ENCODE data around the gene EPB41.

EPB41 gene

DNA sequence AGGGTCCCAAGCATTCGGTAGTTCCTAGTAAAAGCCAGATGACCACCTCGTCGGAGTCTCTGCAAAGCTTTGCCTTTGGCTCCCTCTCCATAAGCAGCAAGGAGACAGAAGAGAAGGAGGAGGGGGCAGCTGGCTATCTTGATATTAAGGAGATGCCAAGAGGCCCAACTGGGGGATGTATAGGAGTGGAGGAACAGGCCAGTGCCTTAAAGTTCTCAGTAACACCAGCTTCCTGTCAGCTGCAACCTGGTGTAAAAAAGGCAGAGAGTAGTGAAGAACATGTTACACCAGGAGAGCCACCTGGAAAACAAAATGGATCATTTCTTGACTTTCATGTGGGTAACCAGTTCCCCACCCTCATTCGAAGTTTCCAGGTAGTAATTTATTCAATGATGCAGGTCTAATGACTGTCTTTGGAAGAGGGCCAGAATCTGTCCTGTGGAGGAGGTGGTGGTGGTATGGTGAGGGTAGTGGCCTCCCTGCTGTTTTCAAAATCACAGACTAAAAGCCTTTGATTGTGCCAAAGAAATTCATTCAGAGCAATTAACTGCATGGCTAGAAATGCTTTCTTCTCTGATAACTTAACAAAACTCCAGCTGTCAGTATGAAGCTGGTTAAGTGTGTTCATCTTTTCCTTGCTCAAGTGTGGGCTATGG lies 182.0 kb downstream of the EPB41 start (continued):
- TF ChIP-seq, protein P1, sequence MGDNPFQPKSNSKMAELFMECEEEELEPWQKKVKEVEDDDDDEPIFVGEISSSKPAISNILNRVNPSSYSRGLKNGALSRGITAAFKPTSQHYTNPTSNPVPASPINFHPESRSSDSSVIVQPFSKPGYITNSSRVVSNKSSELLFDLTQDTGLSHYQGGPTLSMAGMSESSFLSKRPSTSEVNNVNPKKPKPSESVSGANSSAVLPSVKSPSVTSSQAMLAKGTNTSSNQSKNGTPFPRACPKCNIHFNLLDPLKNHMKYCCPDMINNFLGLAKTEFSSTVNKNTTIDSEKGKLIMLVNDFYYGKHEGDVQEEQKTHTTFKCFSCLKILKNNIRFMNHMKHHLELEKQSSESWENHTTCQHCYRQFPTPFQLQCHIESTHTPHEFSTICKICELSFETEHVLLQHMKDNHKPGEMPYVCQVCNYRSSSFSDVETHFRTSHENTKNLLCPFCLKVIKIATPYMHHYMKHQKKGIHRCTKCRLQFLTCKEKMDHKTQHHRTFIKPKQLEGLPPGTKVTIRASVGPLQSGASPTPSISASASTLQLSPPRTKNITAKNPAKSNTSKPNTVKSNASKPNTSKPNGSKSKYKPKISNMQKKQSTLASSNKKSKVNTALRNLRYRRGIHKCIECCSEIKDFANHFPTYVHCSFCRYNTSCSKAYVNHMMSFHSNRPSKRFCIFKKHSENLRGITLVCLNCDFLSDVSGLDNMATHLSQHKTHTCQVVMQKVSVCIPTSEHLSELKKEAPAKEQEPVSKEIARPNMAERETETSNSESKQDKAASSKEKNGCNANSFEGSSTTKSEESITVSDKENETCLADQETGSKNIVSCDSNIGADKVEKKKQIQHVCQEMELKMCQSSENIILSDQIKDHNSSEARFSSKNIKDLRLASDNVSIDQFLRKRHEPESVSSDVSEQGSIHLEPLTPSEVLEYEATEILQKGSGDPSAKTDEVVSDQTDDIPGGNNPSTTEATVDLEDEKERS (tag by site-specific recombination; IDR thresholded peaks at IDR 0.05) = no peak
- TF ChIP-seq TCF7L2 (IDR thresholded peaks at IDR 0.05; ENCODE audit: borderline replicate concordance, low read depth, low read length) (0 out of 2 replicates have a peak, but pooled peaks have one; percentile 66), ZNF248 (tag by site-specific recombination; IDR thresholded peaks at IDR 0.05) (no peak), KLF1 (tag by site-specific recombination; IDR thresholded peaks at IDR 0.05) (no peak), ZNF354C (tag by site-specific recombination; IDR thresholded peaks at IDR 0.05; ENCODE audit: borderline replicate concordance, low read depth) (no peak), ZNF223 (tag by site-specific recombination; IDR thresholded peaks at IDR 0.05) (no peak), ZBTB1 (tag by site-specific recombination; IDR thresholded peaks at IDR 0.05) (no peak), HOXD13 (CRISPR knock-in tag; IDR thresholded peaks at IDR 0.05; ENCODE audit: borderline replicate concordance) (no peak), ZNF202 (tag by site-specific recombination; IDR thresholded peaks at IDR 0.05; ENCODE audit: borderline replicate concordance) (no peak), BCL11B (tag by site-specific recombination; IDR thresholded peaks at IDR 0.05; ENCODE audit: low read depth) (0 out of 2 replicates have a peak, but pooled peaks have one; percentile 26), ZNF140 (tag by site-specific recombination; IDR thresholded peaks at IDR 0.05) (no peak), ZNF701 (tag by site-specific recombination; IDR thresholded peaks at IDR 0.05) (no peak), ZSCAN16 (tag by site-specific recombination; IDR thresholded peaks at IDR 0.05) (no peak), KLF8 (tag by site-specific recombination; IDR thresholded peaks at IDR 0.05) (no peak), ZNF555 (tag by site-specific recombination; conservative IDR thresholded peaks at IDR 0.05) (no peak), ZNF174 (tag by site-specific recombination; IDR thresholded peaks at IDR 0.05) (no peak), ZNF558 (tag by site-specific recombination; IDR thresholded peaks at IDR 0.05) (no peak), OVOL3 (tag by site-specific recombination; IDR thresholded peaks at IDR 0.05) (no peak), ZBTB20 (tag by site-specific recombination; IDR thresholded peaks at IDR 0.05) (no peak), ZNF707 (tag by site-specific recombination; IDR thresholded peaks at IDR 0.05) (no peak)
- TF ChIP-seq, protein P2, sequence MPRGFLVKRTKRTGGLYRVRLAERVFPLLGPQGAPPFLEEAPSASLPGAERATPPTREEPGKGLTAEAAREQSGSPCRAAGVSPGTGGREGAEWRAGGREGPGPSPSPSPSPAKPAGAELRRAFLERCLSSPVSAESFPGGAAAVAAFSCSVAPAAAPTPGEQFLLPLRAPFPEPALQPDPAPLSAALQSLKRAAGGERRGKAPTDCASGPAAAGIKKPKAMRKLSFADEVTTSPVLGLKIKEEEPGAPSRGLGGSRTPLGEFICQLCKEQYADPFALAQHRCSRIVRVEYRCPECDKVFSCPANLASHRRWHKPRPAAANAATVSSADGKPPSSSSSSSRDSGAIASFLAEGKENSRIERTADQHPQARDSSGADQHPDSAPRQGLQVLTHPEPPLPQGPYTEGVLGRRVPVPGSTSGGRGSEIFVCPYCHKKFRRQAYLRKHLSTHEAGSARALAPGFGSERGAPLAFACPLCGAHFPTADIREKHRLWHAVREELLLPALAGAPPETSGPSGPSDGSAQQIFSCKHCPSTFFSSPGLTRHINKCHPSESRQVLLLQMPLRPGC (tag by site-specific recombination; IDR thresholded peaks at IDR 0.05) = no peak
- TF ChIP-seq, protein P3, sequence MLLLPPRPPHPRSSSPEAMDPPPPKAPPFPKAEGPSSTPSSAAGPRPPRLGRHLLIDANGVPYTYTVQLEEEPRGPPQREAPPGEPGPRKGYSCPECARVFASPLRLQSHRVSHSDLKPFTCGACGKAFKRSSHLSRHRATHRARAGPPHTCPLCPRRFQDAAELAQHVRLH (tag by site-specific recombination; IDR thresholded peaks at IDR 0.05) = 0 out of 2 replicates have a peak, but pooled peaks have one; percentile 65
- TF ChIP-seq, protein P4, sequence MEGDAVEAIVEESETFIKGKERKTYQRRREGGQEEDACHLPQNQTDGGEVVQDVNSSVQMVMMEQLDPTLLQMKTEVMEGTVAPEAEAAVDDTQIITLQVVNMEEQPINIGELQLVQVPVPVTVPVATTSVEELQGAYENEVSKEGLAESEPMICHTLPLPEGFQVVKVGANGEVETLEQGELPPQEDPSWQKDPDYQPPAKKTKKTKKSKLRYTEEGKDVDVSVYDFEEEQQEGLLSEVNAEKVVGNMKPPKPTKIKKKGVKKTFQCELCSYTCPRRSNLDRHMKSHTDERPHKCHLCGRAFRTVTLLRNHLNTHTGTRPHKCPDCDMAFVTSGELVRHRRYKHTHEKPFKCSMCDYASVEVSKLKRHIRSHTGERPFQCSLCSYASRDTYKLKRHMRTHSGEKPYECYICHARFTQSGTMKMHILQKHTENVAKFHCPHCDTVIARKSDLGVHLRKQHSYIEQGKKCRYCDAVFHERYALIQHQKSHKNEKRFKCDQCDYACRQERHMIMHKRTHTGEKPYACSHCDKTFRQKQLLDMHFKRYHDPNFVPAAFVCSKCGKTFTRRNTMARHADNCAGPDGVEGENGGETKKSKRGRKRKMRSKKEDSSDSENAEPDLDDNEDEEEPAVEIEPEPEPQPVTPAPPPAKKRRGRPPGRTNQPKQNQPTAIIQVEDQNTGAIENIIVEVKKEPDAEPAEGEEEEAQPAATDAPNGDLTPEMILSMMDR (tag by site-specific recombination; IDR thresholded peaks at IDR 0.05) = no peak
- TF ChIP-seq, protein P5, sequence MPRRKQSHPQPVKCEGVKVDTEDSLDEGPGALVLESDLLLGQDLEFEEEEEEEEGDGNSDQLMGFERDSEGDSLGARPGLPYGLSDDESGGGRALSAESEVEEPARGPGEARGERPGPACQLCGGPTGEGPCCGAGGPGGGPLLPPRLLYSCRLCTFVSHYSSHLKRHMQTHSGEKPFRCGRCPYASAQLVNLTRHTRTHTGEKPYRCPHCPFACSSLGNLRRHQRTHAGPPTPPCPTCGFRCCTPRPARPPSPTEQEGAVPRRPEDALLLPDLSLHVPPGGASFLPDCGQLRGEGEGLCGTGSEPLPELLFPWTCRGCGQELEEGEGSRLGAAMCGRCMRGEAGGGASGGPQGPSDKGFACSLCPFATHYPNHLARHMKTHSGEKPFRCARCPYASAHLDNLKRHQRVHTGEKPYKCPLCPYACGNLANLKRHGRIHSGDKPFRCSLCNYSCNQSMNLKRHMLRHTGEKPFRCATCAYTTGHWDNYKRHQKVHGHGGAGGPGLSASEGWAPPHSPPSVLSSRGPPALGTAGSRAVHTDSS (tag by site-specific recombination; IDR thresholded peaks at IDR 0.05) = no peak
- TF ChIP-seq, protein P6, sequence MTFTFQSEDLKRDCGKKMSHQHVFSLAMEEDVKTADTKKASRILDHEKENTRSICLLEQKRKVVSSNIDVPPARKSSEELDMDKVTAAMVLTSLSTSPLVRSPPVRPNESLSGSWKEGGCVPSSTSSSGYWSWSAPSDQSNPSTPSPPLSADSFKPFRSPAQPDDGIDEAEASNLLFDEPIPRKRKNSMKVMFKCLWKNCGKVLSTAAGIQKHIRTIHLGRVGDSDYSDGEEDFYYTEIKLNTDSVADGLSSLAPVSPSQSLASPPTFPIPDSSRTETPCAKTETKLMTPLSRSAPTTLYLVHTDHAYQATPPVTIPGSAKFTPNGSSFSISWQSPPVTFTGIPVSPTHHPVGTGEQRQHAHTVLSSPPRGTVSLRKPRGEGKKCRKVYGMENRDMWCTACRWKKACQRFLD (tag by site-specific recombination; IDR thresholded peaks at IDR 0.05) = no peak
- TF ChIP-seq, protein P7, sequence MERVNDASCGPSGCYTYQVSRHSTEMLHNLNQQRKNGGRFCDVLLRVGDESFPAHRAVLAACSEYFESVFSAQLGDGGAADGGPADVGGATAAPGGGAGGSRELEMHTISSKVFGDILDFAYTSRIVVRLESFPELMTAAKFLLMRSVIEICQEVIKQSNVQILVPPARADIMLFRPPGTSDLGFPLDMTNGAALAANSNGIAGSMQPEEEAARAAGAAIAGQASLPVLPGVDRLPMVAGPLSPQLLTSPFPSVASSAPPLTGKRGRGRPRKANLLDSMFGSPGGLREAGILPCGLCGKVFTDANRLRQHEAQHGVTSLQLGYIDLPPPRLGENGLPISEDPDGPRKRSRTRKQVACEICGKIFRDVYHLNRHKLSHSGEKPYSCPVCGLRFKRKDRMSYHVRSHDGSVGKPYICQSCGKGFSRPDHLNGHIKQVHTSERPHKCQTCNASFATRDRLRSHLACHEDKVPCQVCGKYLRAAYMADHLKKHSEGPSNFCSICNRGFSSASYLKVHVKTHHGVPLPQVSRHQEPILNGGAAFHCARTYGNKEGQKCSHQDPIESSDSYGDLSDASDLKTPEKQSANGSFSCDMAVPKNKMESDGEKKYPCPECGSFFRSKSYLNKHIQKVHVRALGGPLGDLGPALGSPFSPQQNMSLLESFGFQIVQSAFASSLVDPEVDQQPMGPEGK (tag by site-specific recombination; IDR thresholded peaks at IDR 0.05) = no peak
